Measurements from ENCODE around the gene SOD3. TPM values are rescaled to one million over a fixed set of nuclear protein-coding genes. Genes with fewer than 3 reads are reported as not detected.

SOD3 gene
- total and polyA plus RNA-seq, 10 donors: 4.0 to 28.8 (median 14.4) TPM

GRCh38 chr4:24849756-24850155 is 54.4 kb downstream of the SOD3 start:
- no peak overlapping the region for H3K27ac ChIP-seq
- TF ChIP-seq CTCF (IDR thresholded peaks at IDR 0.05 in 8 of 11, conservative IDR thresholded peaks at IDR 0.05 in 3 of 11) (no peak), POLR2AphosphoS5 (IDR thresholded peaks at IDR 0.05) (no peak), POLR2A (IDR thresholded peaks at IDR 0.05) (no peak)
- WGBS, 5 donors: 85 to 95% (median 88%) methylated on average over 2 of the region's 2 CpGs
- DNase-seq: no peak
- no peaks in the 10 kb centered on the region for H3K36me3 ChIP-seq
- no peaks in the 10 kb centered on the region for H3K27me3 ChIP-seq (replicated peaks in 1 of 7)
- no peaks in the 10 kb centered on the region for H3K9me3 ChIP-seq
- no peak overlapping the region for H3K4me3 ChIP-seq
- H3K4me1 ChIP-seq: no peaks in the 10 kb centered on the region
- intact Hi-C loops (cut with DNase I; ENCODE audit: low total_unique reads): no loop called here

Small RNAs within 50 kb of the gene (small RNA-seq; reads per million reads assigned to genes)
- 0 reads per million in 4 donors for gene AC006390.1

Other genes with a start within 250 kb of the SOD3 start
- gene DHX15, start 211.0 kb upstream of the SOD3 start, total RNA-seq: 100 to 1,000 TPM; 109 to 180 (median 141) TPM
- gene DHX15, start 211.0 kb upstream of the SOD3 start, polyA plus RNA-seq: 10 to 100 TPM; 47.5 to 55.4 (median 50.0) TPM
- gene CCDC149, start 117.5 kb downstream of the SOD3 start, total RNA-seq: 10 to 100 TPM in 5 of 7 donors, 1 to 10 TPM in 2; 6.5 to 16.0 (median 12.8) TPM
- gene CCDC149, start 117.5 kb downstream of the SOD3 start, polyA plus RNA-seq: 1 to 10 TPM; 1.9 to 3.0 (median 3.0) TPM
- gene LGI2, start 235.4 kb downstream of the SOD3 start, total RNA-seq: 1 to 10 TPM in 2 of 7 donors, under 1 TPM in 5; 0.17 to 2.7 (median 0.51) TPM
- 1 to 10 TPM in 2 of 3 donors, under 1 TPM in 1; 0.83 to 1.4 (median 1.2) TPM for gene LGI2, start 235.4 kb downstream of the SOD3 start, polyA plus RNA-seq

Measured in spleen (tissue), 11 donors.